ENCODE data around the gene LTK. TPM values are rescaled to one million over a fixed set of nuclear protein-coding genes. Genes with fewer than 3 reads are reported as not detected.

Gene LTK
- total RNA-seq, 2 donors from 2014 or later = 0.44 to 0.57 TPM

DNA sequence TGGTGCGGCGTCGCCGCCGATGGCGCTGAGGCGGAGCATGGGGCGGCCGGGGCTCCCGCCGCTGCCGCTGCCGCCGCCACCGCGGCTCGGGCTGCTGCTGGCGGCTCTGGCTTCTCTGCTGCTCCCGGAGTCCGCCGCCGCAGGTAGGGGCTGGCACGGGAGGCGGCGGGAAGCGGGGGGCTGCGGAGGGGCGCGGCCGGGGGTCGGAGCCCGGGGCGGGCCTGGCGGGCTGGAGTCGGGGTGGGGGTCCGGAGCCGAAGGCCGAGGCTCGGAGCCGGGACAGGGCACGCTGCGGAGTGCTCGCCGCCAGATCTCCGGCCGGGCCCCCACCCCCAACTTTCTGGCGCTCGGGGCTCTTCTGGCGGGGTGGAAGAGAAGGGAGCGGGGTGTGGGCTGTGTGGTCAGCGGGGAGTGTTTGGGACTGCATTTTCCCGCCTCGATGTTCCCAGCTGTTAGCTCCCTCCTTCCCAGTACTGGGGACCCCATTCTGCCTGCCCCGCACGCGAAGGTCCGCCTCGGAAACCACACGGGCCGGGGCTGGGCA, 45.7 kb upstream of the LTK start:
- Mint-ChIP-seq H3K27me3 (ENCODE audit: insufficient read depth) (peaks cover 2% of the 10 kb centered on the region), H3K27ac (peak overlapping the region; percentile 88), H3K4me1 (peaks cover 61% of the 10 kb centered on the region), H3K9me3 (no peaks in the 10 kb centered on the region), H3K4me3 (peak overlapping the region; percentile 93), H3K36me3 (ENCODE audit: low read depth) (peaks cover 24% of the 10 kb centered on the region)
- no peak for DNase-seq
- Histone ChIP-seq H3K9me3 (ENCODE audit: control insufficient read depth, low read length) (no peaks in the 10 kb centered on the region), H3K36me3 (ENCODE audit: control insufficient read depth, insufficient read depth, low read length) (peaks cover 30% of the 10 kb centered on the region), H3K27ac (ENCODE audit: low read depth, low read length) (no peak overlapping the region), H3K4me1 (ENCODE audit: control insufficient read depth, insufficient read depth, low read length) (peaks cover 32% of the 10 kb centered on the region), H3K4me3 (ENCODE audit: low read length) (peak overlapping the region; percentile 94), H3K9ac (ENCODE audit: extremely low read depth, low read length, poor library complexity, severe bottlenecking) (peak overlapping the region; percentile 72), H3K27me3 (ENCODE audit: control insufficient read depth, insufficient read depth, low read length, poor library complexity, severe bottlenecking) (no peaks in the 10 kb centered on the region)
- TF ChIP-seq, protein P1, sequence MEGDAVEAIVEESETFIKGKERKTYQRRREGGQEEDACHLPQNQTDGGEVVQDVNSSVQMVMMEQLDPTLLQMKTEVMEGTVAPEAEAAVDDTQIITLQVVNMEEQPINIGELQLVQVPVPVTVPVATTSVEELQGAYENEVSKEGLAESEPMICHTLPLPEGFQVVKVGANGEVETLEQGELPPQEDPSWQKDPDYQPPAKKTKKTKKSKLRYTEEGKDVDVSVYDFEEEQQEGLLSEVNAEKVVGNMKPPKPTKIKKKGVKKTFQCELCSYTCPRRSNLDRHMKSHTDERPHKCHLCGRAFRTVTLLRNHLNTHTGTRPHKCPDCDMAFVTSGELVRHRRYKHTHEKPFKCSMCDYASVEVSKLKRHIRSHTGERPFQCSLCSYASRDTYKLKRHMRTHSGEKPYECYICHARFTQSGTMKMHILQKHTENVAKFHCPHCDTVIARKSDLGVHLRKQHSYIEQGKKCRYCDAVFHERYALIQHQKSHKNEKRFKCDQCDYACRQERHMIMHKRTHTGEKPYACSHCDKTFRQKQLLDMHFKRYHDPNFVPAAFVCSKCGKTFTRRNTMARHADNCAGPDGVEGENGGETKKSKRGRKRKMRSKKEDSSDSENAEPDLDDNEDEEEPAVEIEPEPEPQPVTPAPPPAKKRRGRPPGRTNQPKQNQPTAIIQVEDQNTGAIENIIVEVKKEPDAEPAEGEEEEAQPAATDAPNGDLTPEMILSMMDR (conservative IDR thresholded peaks at IDR 0.05) = no peak
- WGBS, 2 experiments (ENCODE audit: insufficient coverage in 1 of 2, insufficient read length in 1 of 2) = 0 to 3% methylated on average over 12 to 60 of the region's 60 CpGs

DNA sequence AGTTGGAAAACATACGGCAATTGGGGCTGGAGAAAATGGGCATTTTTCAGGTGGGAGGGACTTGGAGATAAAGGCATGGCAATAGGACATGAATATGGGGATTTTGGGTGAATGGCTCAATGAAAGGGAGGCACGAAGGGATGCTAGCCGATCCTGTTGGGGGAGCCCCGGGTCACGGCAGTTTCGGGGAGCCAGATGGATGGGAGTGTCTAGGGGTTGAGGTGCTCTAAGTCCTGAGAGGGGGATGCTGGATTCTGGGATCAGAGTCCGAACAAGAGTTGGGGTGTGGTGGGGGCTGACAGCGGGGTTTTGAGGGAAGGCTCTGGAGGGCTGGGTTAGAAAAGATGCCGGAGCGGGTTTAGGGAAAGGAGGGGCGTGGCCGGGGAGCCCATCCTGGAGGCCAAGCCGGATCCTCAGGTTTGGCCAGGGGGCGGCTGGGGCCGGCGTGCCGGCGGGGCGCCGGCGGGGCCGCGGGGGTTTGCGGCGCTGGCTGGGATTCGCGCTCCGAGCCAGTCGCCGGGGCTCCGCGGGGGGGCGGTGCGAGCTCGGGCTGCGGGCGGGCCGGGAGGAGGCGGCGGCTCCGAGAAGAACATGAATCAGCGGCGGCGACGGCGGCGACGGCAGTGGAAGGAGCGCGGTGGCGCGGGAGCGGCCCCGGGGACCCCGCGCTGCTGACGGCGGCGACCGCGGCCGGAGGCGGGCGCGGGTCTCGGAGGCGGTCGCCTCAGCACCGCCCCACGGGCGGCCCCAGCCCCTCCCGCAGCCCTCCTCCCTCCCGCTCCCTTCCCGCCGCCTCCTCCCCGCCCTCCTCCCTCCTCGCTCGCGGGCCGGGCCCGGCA, 45.0 kb upstream of the LTK start, which contains the start of gene TYRO3:
TYRO3 (plus strand) TSS at position 813 of the 839 bp plus-strand sequence. CDS start 46 bp downstream, outside the sequence.
- Mint-ChIP-seq H3K36me3 (ENCODE audit: low read depth) (peaks cover 20% of the 10 kb centered on the region), H3K4me1 (peaks cover 54% of the 10 kb centered on the region), H3K27me3 (ENCODE audit: insufficient read depth) (peaks cover 4% of the 10 kb centered on the region), H3K27ac (peak within 1 kb of the TSS; percentile 90), H3K4me3 (peak within 1 kb of the TSS; percentile 93), H3K9me3 (no peaks in the 10 kb centered on the region)
- Histone ChIP-seq H3K4me3 (ENCODE audit: low read length) (peak within 1 kb of the TSS; percentile 94), H3K36me3 (ENCODE audit: control insufficient read depth, insufficient read depth, low read length) (peaks cover 24% of the 10 kb centered on the region), H3K4me1 (ENCODE audit: control insufficient read depth, insufficient read depth, low read length) (peaks cover 28% of the 10 kb centered on the region), H3K27me3 (ENCODE audit: control insufficient read depth, insufficient read depth, low read length, poor library complexity, severe bottlenecking) (no peaks in the 10 kb centered on the region), H3K27ac (ENCODE audit: low read depth, low read length) (no peak within 1 kb of the TSS), H3K9ac (ENCODE audit: extremely low read depth, low read length, poor library complexity, severe bottlenecking) (peak within 1 kb of the TSS; percentile 72), H3K9me3 (ENCODE audit: control insufficient read depth, low read length) (no peaks in the 10 kb centered on the region)
- TF ChIP-seq, protein P1 (conservative IDR thresholded peaks at IDR 0.05) = no peak
- DNase-seq = peak; percentile 85
- WGBS, 2 experiments (ENCODE audit: insufficient coverage in 1 of 2, insufficient read length in 1 of 2) = 1 to 3% methylated on average over 40 to 81 of the region's 81 CpGs

DNA sequence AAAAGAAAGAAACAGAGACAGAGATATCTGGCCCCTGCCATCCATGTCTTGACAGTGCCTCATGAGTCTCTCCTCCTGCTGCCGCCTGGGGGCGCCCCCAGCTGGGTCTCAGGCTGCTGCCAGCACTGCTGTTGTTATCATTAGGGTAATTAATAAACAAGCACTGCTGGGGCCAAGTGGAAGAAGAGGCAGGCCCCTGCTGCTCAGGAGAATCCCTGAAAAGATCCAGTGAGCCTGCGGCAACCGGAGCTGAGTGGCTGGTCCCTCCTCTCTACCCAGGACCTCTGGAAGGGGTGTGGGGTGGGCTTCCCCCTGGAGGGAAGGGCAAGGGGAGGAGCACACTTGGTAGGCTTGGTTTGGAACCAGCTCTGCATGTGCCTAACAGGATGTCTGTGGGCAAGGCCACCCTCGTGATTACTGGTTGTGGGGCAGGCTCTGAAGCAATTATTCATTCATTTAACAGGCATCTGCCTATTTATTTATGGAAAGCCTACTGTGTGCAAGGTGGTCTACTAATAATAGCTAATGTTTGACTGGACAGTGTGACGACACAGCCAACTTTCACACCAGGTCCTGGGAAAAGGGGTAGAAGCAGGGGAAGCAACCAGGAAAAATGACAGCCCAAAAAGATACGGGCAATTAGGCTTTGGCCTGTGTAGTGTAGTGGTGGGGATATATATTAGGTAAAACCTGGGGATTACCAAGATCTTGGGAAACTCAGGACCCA, 44.2 kb upstream of the LTK start:
- peak overlapping the region; percentile 90 for H3K27ac Mint-ChIP-seq

More for the DNA sequence above, 44.2 kb upstream of the LTK start:
- Histone ChIP-seq H3K4me1 (ENCODE audit: control insufficient read depth, insufficient read depth, low read length) (peaks cover 22% of the 10 kb centered on the region), H3K4me3 (ENCODE audit: low read length) (peak overlapping the region; percentile 82), H3K9me3 (ENCODE audit: control insufficient read depth, low read length) (no peaks in the 10 kb centered on the region), H3K27ac (ENCODE audit: low read depth, low read length) (no peak overlapping the region), H3K36me3 (ENCODE audit: control insufficient read depth, insufficient read depth, low read length) (peaks cover 16% of the 10 kb centered on the region), H3K27me3 (ENCODE audit: control insufficient read depth, insufficient read depth, low read length, poor library complexity, severe bottlenecking) (no peaks in the 10 kb centered on the region), H3K9ac (ENCODE audit: extremely low read depth, low read length, poor library complexity, severe bottlenecking) (peak overlapping the region; percentile 29)
- DNase-seq = peak; percentile 94
- H3K27me3 Mint-ChIP-seq (ENCODE audit: insufficient read depth) = peaks cover 5% of the 10 kb centered on the region
- 8 to 17% methylated on average over 2 to 7 of the region's 7 CpGs for WGBS, 2 experiments (ENCODE audit: insufficient coverage in 1 of 2, insufficient read length in 1 of 2)
- TF ChIP-seq, protein P1 (conservative IDR thresholded peaks at IDR 0.05) = peak; percentile 99
- peaks cover 14% of the 10 kb centered on the region for H3K36me3 Mint-ChIP-seq (ENCODE audit: low read depth)
- peak overlapping the region; percentile 93 for H3K4me3 Mint-ChIP-seq
- H3K9me3 Mint-ChIP-seq = no peaks in the 10 kb centered on the region
- H3K4me1 Mint-ChIP-seq = peaks cover 46% of the 10 kb centered on the region
